AG09319 (cell line): ENCODE measurements around the gene MFAP3.

Experiments used
- DNase-seq: peaks from one replicate; pipeline ENCODE4 v3.0.0-alpha.2; 2010; ENCODE audit warnings: low read depth; ENCODE audit errors: extremely low read depth
- CTCF ChIP-seq: IDR thresholded peaks from 2 replicates; pipeline ENCODE4 v1.5.1; 2011; ENCODE audit warnings: low read depth, mild to moderate bottlenecking, inconsistent platforms, low read length, moderate library complexity

Gene MFAP3

GRCh38 chr5:154038261-154038706, 483 bp upstream of the MFAP3 start:
- TF ChIP-seq CTCF: no peak
- no peak for DNase-seq

DNA sequence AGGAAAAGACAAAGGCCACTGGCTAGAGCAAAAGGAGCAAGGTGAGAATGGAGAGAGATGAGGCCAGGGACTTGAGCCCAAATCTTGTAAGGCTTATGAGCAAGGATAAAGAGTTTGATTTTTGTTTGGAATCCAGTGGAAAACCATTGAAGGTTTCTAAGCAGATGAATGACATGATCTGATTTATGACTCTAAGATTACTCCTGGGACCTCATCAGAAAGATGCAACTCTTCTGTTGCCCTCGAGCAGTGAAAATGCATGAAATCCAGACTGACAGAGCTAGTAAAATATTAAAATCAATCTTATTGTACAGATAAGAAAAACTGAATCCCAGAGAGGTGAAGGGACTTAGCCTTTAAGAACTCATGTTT, 677 bp downstream of the MFAP3 start:
- DNase-seq: no peak
- TF ChIP-seq CTCF: no peak

- DNase-seq: no peak
- TF ChIP-seq CTCF: no peak
These were observed 4.0 kb downstream of the MFAP3 start for GRCh38 chr5:154042766-154043165.

DNA sequence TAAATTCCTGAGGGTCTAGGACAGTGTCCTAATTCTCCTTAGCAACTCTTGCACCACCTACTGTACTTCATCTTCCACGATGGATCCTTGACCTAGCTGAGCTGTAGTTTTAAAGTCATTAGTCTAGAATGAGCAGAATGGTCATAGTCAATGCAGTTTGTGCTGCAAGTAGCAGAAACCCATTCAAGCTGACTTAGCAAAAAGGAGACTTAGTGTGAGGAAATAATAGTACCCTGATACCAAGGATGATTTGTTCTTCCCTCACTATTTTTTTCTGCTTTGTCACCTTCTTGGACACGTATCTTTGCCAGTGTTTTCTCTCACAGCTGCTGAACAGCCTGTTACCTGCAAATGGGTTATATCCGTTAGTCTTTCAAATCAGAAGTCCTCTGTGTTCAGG, 5.3 kb downstream of the MFAP3 start:
- TF ChIP-seq CTCF: no peak
- DNase-seq: no peak

DNA sequence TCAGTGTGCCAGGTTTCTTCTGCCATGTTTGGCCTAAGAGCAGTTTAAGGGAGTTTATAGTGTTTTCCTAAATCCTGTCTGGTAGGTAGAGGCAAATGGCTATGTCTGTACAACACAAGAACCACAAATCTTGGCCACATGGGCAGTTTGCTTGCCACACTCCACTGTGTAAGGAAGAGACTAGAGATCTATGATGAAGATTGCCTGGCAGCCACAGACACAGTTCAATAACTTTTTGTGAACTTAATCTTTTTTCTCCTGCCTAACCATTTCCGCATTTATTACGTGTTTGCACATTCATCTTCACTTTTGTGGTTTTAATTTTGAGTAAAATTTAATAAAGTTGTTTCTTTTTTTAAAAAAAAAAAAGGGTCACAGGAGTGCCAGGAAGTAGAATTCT, 5.8 kb downstream of the MFAP3 start:
- no peak for TF ChIP-seq CTCF
- DNase-seq: no peak

- no peak for TF ChIP-seq CTCF
- DNase-seq: no peak
These were observed 7.7 kb downstream of the MFAP3 start for GRCh38 chr5:154046486-154046885.

GRCh38 chr5:154047324-154047723, 8.6 kb downstream of the MFAP3 start:
- no peak for DNase-seq
- TF ChIP-seq CTCF: no peak
